IMR-90 (cell line): ENCODE data around the gene DNAJB8. TPM values are rescaled to one million over a fixed set of nuclear protein-coding genes. Genes with fewer than 3 reads are reported as not detected.
A peak's percentile ranks its signal among the peaks of the same experiment; 100 is the strongest.

Source experiments
- ATAC-seq: fragments of 200-7000 bp; cut with Tn5 transposase; 2 replicates; pipeline ENCODE4 v1.9.1; 2020; ENCODE audit warnings: low read depth, mild to moderate bottlenecking, moderate library complexity
- BruUV-seq: library from RNA; stranded (reverse); fragments of 400-500 nt; replicated peaks from 2 replicates; lab custom pipeline; 2021; lab: Mats Ljungman, UMichigan
- CTCF ChIA-PET: fragments of 300-600 bp; formaldehyde crosslinking; extraction: SDS; loops from one replicate; lab custom pipeline; 2021; ENCODE audit warnings: antibody characterized with exemption; lab: Yijun Ruan, JAX
- POLR2A ChIA-PET: fragments of 300-600 bp; sonication (Branson Sonifier 250); formaldehyde crosslinking; loops from one replicate; lab custom pipeline; 2022; ENCODE audit warnings: antibody characterized with exemption; ENCODE audit not compliant: unreplicated experiment; lab: Charles Lee
- DNase-seq: peaks from one replicate; pipeline ENCODE4 v3.0.0; 2013
- H2AFZ ChIP-seq: replicated peaks from 2 replicates; pipeline ENCODE3; 2013; ENCODE audit warnings: low read length, mild to moderate bottlenecking; ENCODE audit not compliant: poor library complexity
- H2AK5ac ChIP-seq: 2 replicates; pipeline ENCODE4 v1.6.1; 2013; ENCODE audit warnings: low read depth, low read length, inconsistent platforms
- H2AK9ac ChIP-seq: replicated peaks from 2 replicates; pipeline ENCODE3; 2013; ENCODE audit warnings: mild to moderate bottlenecking, low read depth, low read length, moderate library complexity; ENCODE audit not compliant: poor library complexity
- H2BK120ac ChIP-seq: 2 replicates; pipeline ENCODE4 v1.6.1; 2013; ENCODE audit warnings: low read depth, low read length, inconsistent platforms
- H2BK15ac ChIP-seq: 3 replicates; pipeline ENCODE4 v1.6.1; 2013; ENCODE audit warnings: low read depth, low read length, inconsistent platforms
- H2BK20ac ChIP-seq: 2 replicates; pipeline ENCODE4 v1.6.1; 2013; ENCODE audit warnings: low read depth, mild to moderate bottlenecking, inconsistent platforms, low read length, moderate library complexity
- H2BK5ac ChIP-seq: 2 replicates; pipeline ENCODE4 v1.6.1; 2013; ENCODE audit warnings: mild to moderate bottlenecking, low read depth, low read length, inconsistent platforms; ENCODE audit not compliant: poor library complexity, severe bottlenecking
- H3K14ac ChIP-seq: replicated peaks from 2 replicates; pipeline ENCODE4 v1.6.1; 2013; ENCODE audit warnings: low read depth, low read length, inconsistent platforms
- H3K18ac ChIP-seq: 2 replicates; pipeline ENCODE4 v1.6.1; 2013; ENCODE audit warnings: low read depth, low read length, control low read depth
- H3K23ac ChIP-seq: 2 replicates; pipeline ENCODE4 v1.6.1; 2013; ENCODE audit warnings: low read depth, low read length, inconsistent platforms
- H3K27ac ChIP-seq: 2 replicates; pipeline ENCODE4 v1.5.1; 2013; ENCODE audit warnings: mild to moderate bottlenecking, control low read depth, low read length; ENCODE audit not compliant: insufficient read depth
- H3K27me3 ChIP-seq: 2 replicates; pipeline ENCODE4 v1.6.1; 2013; ENCODE audit warnings: low read length; ENCODE audit not compliant: control insufficient read depth, insufficient read depth
- H3K36me3 ChIP-seq: 2 replicates; pipeline ENCODE4 v1.6.1; 2013; ENCODE audit warnings: low read length, mixed read lengths; ENCODE audit not compliant: control insufficient read depth, insufficient read depth
- H3K4ac ChIP-seq: 2 replicates; pipeline ENCODE4 v1.6.1; 2013; ENCODE audit warnings: low read depth, low read length, inconsistent platforms
- H3K4me1 ChIP-seq: 2 replicates; pipeline ENCODE4 v1.6.1; 2013; ENCODE audit warnings: low read length, mixed read lengths; ENCODE audit not compliant: control insufficient read depth, insufficient read depth
- H3K4me2 ChIP-seq: 2 replicates; pipeline ENCODE4 v1.6.1; 2013; ENCODE audit warnings: low read depth, mild to moderate bottlenecking, control low read depth, low read length, moderate library complexity
- H3K4me3 ChIP-seq: 2 replicates; pipeline ENCODE4 v1.5.1; 2013; ENCODE audit warnings: low read depth, mild to moderate bottlenecking, control low read depth, low read length, moderate library complexity; ENCODE audit not compliant: insufficient read depth
- H3K56ac ChIP-seq: 2 replicates; pipeline ENCODE4 v1.6.1; 2013; ENCODE audit warnings: low read length, inconsistent platforms; ENCODE audit not compliant: insufficient read depth; ENCODE audit errors: extremely low read depth
- H3K79me1 ChIP-seq, 2 experiments: 2 replicates each; pipeline ENCODE4 v1.6.1; 2013; ENCODE audit warnings: low read length in 2 of 2, inconsistent platforms in 1 of 2, low read depth in 1 of 2
- H3K9ac ChIP-seq: 2 replicates; pipeline ENCODE4 v1.6.1; 2013; ENCODE audit warnings: low read depth, low read length, control low read depth
- H3K9me1 ChIP-seq: 2 replicates; pipeline ENCODE4 v1.6.1; 2013; ENCODE audit warnings: low read length, inconsistent platforms; ENCODE audit not compliant: insufficient read depth
- H3K9me3 ChIP-seq: 2 replicates; pipeline ENCODE4 v1.6.1; 2013; ENCODE audit warnings: low read length; ENCODE audit not compliant: control insufficient read depth, insufficient read depth
- H4K20me1 ChIP-seq: 2 replicates; pipeline ENCODE4 v1.6.1; 2013; ENCODE audit warnings: low read length, inconsistent platforms; ENCODE audit not compliant: insufficient read depth
- H4K5ac ChIP-seq: 2 replicates; pipeline ENCODE4 v1.6.1; 2013; ENCODE audit warnings: mild to moderate bottlenecking, low read depth, low read length, control low read depth
- H4K8ac ChIP-seq, 2 experiments: 2 replicates each; pipeline ENCODE4 v1.6.1; 2013; ENCODE audit warnings: low read depth in 2 of 2, low read length in 2 of 2, control low read depth in 1 of 2, inconsistent platforms in 1 of 2
- H4K91ac ChIP-seq: 2 replicates; pipeline ENCODE4 v1.6.1; 2013; ENCODE audit warnings: low read depth, low read length, inconsistent platforms; ENCODE audit not compliant: insufficient read depth
- BHLHE40 ChIP-seq: fragments of 150-350 bp; IDR thresholded peaks from 2 replicates; pipeline ENCODE4 v1.6.1; 2016; ENCODE audit warnings: mild to moderate bottlenecking, low read depth, low read length
- CEBPB ChIP-seq: IDR thresholded peaks from 2 replicates; pipeline ENCODE4 v1.6.1; 2012; ENCODE audit warnings: low read depth, low read length, improper control_type of control experiment
- CHD1 ChIP-seq: IDR thresholded peaks from 2 replicates; pipeline ENCODE4 v1.6.1; 2012; ENCODE audit warnings: low read depth, low read length, improper control_type of control experiment
- MAFK ChIP-seq: IDR thresholded peaks from 2 replicates; pipeline ENCODE4 v1.6.1; 2012; ENCODE audit warnings: low read depth, low read length, improper control_type of control experiment
- MXI1 ChIP-seq: IDR thresholded peaks from 2 replicates; pipeline ENCODE4 v1.6.1; 2012; ENCODE audit warnings: low read depth, mild to moderate bottlenecking, low read length, moderate library complexity, borderline replicate concordance
- NFE2L2 ChIP-seq: fragments of 150-350 bp; IDR thresholded peaks from 2 replicates; pipeline ENCODE4 v1.6.1; 2016; ENCODE audit warnings: low read depth, mild to moderate bottlenecking, low read length
- POLR2A ChIP-seq: IDR thresholded peaks from 2 replicates; pipeline ENCODE4 v1.6.1; 2012; ENCODE audit warnings: mild to moderate bottlenecking, low read depth, low read length
- RAD21 ChIP-seq: IDR thresholded peaks from 2 replicates; pipeline ENCODE4 v1.6.1; 2012; ENCODE audit warnings: low read length, improper control_type of control experiment
- RCOR1 ChIP-seq: IDR thresholded peaks from 2 replicates; pipeline ENCODE4 v1.6.1; 2012; ENCODE audit warnings: mild to moderate bottlenecking, low read length, improper control_type of control experiment; ENCODE audit not compliant: insufficient replicate concordance
- WGBS, 2 experiments: methylation state at CpG; one replicate each; pipeline versions ENCODE4 v1.1.5 to v1.1.7; 2013; ENCODE audit warnings: missing lambda C conversion rate in 2 of 2; ENCODE audit not compliant: insufficient read length in 1 of 2; ENCODE audit errors: extremely low coverage in 2 of 2; 5-methylcytosine and 5-hydroxymethylcytosine counted together
- dilution Hi-C: fragments of 300-500 bp; cut with HindIII; formaldehyde crosslinking; loops from one replicate; pipeline ENCODE4 v1.14.3; 2018; ENCODE audit warnings: low sequenced_read_pairs; ENCODE audit not compliant: unreplicated experiment
- in situ Hi-C: fragments of 300-500 bp; cut with MboI; formaldehyde crosslinking; loops from 3 replicates; pipeline ENCODE4 v1.14.3; 2019; ENCODE audit warnings: low sequenced_read_pairs, inconsistent platforms, mixed read lengths
- intact Hi-C: fragments of 100-400 bp; cut with micrococcal nuclease; formaldehyde crosslinking; loops from 2 replicates; pipeline ENCODE4 v1.10.0; 2022
- polyA plus RNA-seq, 3 experiments: library from polyadenylated mRNA; depleted of rRNA; stranded (reverse); fragments of >200 nt; gene quantifications; 2 replicates each; pipeline ENCODE4 v1.2.3, GENCODE V29; 2012; ENCODE audit warnings: low replicate concordance in 1 of 3
- total RNA-seq: library from RNA; depleted of rRNA; stranded (reverse); fragments of >200 nt; gene quantifications from 2 replicates; pipeline ENCODE4 v1.2.3, GENCODE V29; 2012
- TF ChIP-seq, protein P1 (sequence below): fragments of 150-350 bp; IDR thresholded peaks from 2 replicates; pipeline ENCODE4 v1.6.1; 2016; ENCODE audit warnings: low read depth, mild to moderate bottlenecking, low read length, moderate library complexity, borderline replicate concordance
- TF ChIP-seq, protein P2 (sequence below): conservative IDR thresholded peaks from 2 replicates; pipeline ENCODE4 v1.5.1; 2012; ENCODE audit warnings: mild to moderate bottlenecking, low read depth, low read length, improper control_type of control experiment
- TF ChIP-seq, protein P3 (sequence below): fragments of 150-350 bp; IDR thresholded peaks from 2 replicates; pipeline ENCODE4 v1.6.1; 2017; ENCODE audit warnings: mild to moderate bottlenecking, antibody characterized with exemption, low read length, low read depth

DNAJB8 gene
- total and polyA plus RNA-seq, 2 of the 4 experiments (the other 2 are of a cell fraction) = not detected

DNA sequence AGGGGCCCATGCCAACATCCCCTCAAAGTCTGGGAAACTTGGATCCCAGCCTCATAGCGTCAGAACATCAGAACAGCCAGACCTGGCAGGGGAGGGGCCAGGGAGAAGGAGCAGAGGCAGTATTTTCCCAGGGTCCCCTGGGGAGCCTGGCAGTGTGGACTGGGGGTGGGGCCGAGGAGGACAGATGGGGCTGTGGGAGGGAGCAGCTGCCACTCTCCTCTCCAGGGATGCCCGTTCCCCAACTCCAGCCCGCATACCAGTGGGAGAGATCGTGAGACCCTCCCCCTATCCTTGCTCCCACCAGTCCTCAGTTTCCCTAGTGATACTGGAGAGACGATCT, 6.5 kb upstream of the DNAJB8 start:
- no peak overlapping the region for H3K4me3 ChIP-seq
- peak overlapping the region; percentile 7 for H2AK9ac ChIP-seq
- no peak overlapping the region for H4K5ac ChIP-seq
- no peaks in the 10 kb centered on the region for H4K20me1 ChIP-seq
- no peaks in the 10 kb centered on the region for H3K36me3 ChIP-seq
- H3K27ac ChIP-seq = no peak overlapping the region
- no peak overlapping the region for H3K9ac ChIP-seq
- no peak overlapping the region for H4K91ac ChIP-seq
- no peak overlapping the region for H2BK120ac ChIP-seq
- no peak overlapping the region for H3K18ac ChIP-seq
- no peak overlapping the region for H3K4me2 ChIP-seq
- no peak overlapping the region for H2BK15ac ChIP-seq
- H3K4me1 ChIP-seq = no peaks in the 10 kb centered on the region
- ChIA-PET POLR2A (no interaction called here), CTCF (no interaction called here)
- H3K56ac ChIP-seq = no peak overlapping the region
- peaks cover 69% of the 10 kb centered on the region for H3K27me3 ChIP-seq
- H2AK5ac ChIP-seq = no peak overlapping the region
- no peak for TF ChIP-seq POLR2A
- TF ChIP-seq CEBPB = no peak
- TF ChIP-seq MXI1 = no peak
- TF ChIP-seq, protein P1, sequence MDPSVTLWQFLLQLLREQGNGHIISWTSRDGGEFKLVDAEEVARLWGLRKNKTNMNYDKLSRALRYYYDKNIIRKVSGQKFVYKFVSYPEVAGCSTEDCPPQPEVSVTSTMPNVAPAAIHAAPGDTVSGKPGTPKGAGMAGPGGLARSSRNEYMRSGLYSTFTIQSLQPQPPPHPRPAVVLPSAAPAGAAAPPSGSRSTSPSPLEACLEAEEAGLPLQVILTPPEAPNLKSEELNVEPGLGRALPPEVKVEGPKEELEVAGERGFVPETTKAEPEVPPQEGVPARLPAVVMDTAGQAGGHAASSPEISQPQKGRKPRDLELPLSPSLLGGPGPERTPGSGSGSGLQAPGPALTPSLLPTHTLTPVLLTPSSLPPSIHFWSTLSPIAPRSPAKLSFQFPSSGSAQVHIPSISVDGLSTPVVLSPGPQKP = no peak
- TF ChIP-seq BHLHE40 = no peak
- TF ChIP-seq RCOR1 = no peak
- TF ChIP-seq, protein P2, sequence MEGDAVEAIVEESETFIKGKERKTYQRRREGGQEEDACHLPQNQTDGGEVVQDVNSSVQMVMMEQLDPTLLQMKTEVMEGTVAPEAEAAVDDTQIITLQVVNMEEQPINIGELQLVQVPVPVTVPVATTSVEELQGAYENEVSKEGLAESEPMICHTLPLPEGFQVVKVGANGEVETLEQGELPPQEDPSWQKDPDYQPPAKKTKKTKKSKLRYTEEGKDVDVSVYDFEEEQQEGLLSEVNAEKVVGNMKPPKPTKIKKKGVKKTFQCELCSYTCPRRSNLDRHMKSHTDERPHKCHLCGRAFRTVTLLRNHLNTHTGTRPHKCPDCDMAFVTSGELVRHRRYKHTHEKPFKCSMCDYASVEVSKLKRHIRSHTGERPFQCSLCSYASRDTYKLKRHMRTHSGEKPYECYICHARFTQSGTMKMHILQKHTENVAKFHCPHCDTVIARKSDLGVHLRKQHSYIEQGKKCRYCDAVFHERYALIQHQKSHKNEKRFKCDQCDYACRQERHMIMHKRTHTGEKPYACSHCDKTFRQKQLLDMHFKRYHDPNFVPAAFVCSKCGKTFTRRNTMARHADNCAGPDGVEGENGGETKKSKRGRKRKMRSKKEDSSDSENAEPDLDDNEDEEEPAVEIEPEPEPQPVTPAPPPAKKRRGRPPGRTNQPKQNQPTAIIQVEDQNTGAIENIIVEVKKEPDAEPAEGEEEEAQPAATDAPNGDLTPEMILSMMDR = no peak
- TF ChIP-seq, protein P3, sequence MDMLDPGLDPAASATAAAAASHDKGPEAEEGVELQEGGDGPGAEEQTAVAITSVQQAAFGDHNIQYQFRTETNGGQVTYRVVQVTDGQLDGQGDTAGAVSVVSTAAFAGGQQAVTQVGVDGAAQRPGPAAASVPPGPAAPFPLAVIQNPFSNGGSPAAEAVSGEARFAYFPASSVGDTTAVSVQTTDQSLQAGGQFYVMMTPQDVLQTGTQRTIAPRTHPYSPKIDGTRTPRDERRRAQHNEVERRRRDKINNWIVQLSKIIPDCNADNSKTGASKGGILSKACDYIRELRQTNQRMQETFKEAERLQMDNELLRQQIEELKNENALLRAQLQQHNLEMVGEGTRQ = no peak
- no peak for TF ChIP-seq MAFK
- no peak for TF ChIP-seq RAD21
- TF ChIP-seq NFE2L2 = no peak
- TF ChIP-seq CHD1 = no peak
- H3K9me1 ChIP-seq = peaks cover 4% of the 10 kb centered on the region; the same call in 1 of the 2 replicates
- H4K8ac ChIP-seq = no peak overlapping the region
- intact Hi-C loops (no loop called here), dilution Hi-C loops (no loop called here), in situ Hi-C loops (no loop called here)
- no peak overlapping the region for H2BK5ac ChIP-seq
- DNase-seq (no peak), ATAC-seq (no peak)
- no peak overlapping the region for H3K14ac ChIP-seq
- H3K23ac ChIP-seq = no peak overlapping the region
- no peak overlapping the region for H2BK20ac ChIP-seq
- no CpG with 5 or more reads among the region's 6 CpGs for WGBS, 2 experiments
- no peaks in the 10 kb centered on the region for H3K79me1 ChIP-seq
- H3K4ac ChIP-seq = no peak overlapping the region
- BruUV-seq = no TSS peak
- H3K9me3 ChIP-seq = peaks cover 8% of the 10 kb centered on the region
- H2AFZ ChIP-seq = no peak overlapping the region
